Measurements from ENCODE around the gene POMT1.

The POMT1 gene

GRCh38 chr9:131475956-131476776 is 26.6 kb upstream of the POMT1 start:
- peak in 2 of 10 donors; percentile 29 to 90 for DNase-seq
- intact Hi-C loops (cut with DNase I): loop anchor here (5.0 to 10.0 kb wide), 2 partner anchors 101 to 124 kb away; no protein-coding TSS in a partner anchor

- DNase-seq: peak in 1 of 10 donors; percentile 87
- intact Hi-C loops (cut with DNase I): loop anchor here (5.0 to 10.0 kb wide), 2 partner anchors 102 to 125 kb away; no protein-coding TSS in a partner anchor
Observed at GRCh38 chr9:131476777-131477345, 25.9 kb upstream of the POMT1 start.

- peak in 1 of 10 donors; percentile 77 for DNase-seq
- intact Hi-C loops (cut with DNase I): loop anchor here (5.0 to 10.0 kb wide), 2 partner anchors 103 to 125 kb away; no protein-coding TSS in a partner anchor
Observed at GRCh38 chr9:131477367-131477766, 25.4 kb upstream of the POMT1 start.

GRCh38 chr9:131477816-131478419 is 24.8 kb upstream of the POMT1 start:
- intact Hi-C loops (cut with DNase I): loop anchor here (5.0 to 10.0 kb wide), 2 partner anchors 103 to 126 kb away; no protein-coding TSS in a partner anchor

GRCh38 chr9:131478421-131478868 is 24.3 kb upstream of the POMT1 start:
- peak in 3 of 10 donors; percentile 45 to 85 (median 49) for DNase-seq
- intact Hi-C loops (cut with DNase I): loop anchor here (5.0 to 10.0 kb wide), 2 partner anchors 104 to 126 kb away; no protein-coding TSS in a partner anchor

More at GRCh38 chr9:131477816-131478419, 24.8 kb upstream of the POMT1 start:
- peak in 1 of 10 donors; percentile 52 for DNase-seq

GRCh38 chr9:131478911-131479310 is 23.8 kb upstream of the POMT1 start:
- intact Hi-C loops (cut with DNase I): loop anchor here (5.0 to 10.0 kb wide), 2 partner anchors 104 to 127 kb away; no protein-coding TSS in a partner anchor
- DNase-seq: no peak

GRCh38 chr9:131480258-131480657 is 22.5 kb upstream of the POMT1 start:
- intact Hi-C loops (cut with DNase I): no loop called here
- DNase-seq: no peak

- peak in 2 of 10 donors; percentile 29 to 61 for DNase-seq
- intact Hi-C loops (cut with DNase I): no loop called here
Observed at GRCh38 chr9:131481441-131482342, 21.0 kb upstream of the POMT1 start.

GRCh38 chr9:131482343-131483006 is 20.2 kb upstream of the POMT1 start:
- DNase-seq: peak in 3 of 10 donors; percentile 52 to 64 (median 64)
- intact Hi-C loops (cut with DNase I): no loop called here

GRCh38 chr9:131483319-131484050 is 19.2 kb upstream of the POMT1 start:
- intact Hi-C loops (cut with DNase I): no loop called here

GRCh38 chr9:131484051-131484445 is 18.7 kb upstream of the POMT1 start:
- intact Hi-C loops (cut with DNase I): no loop called here
- peak in 1 of 10 donors; percentile 14 for DNase-seq

More at GRCh38 chr9:131483319-131484050, 19.2 kb upstream of the POMT1 start:
- peak in 3 of 10 donors; percentile 76 to 82 (median 77) for DNase-seq

GRCh38 chr9:131484560-131485185 is 18.0 kb upstream of the POMT1 start:
- intact Hi-C loops (cut with DNase I): no loop called here
- DNase-seq: peak in 3 of 10 donors; percentile 27 to 48 (median 39)

GRCh38 chr9:131485206-131485605 is 17.5 kb upstream of the POMT1 start:
- peak in 2 of 10 donors; percentile 41 to 50 for DNase-seq
- intact Hi-C loops (cut with DNase I): no loop called here

GRCh38 chr9:131485728-131486422 is 16.8 kb upstream of the POMT1 start:
- intact Hi-C loops (cut with DNase I): no loop called here
- DNase-seq: peak in 3 of 10 donors; percentile 64 to 78 (median 78)

GRCh38 chr9:131487001-131487400 is 15.7 kb upstream of the POMT1 start:
- peak in 3 of 10 donors; percentile 24 to 47 (median 45) for DNase-seq
- intact Hi-C loops (cut with DNase I): no loop called here

GRCh38 chr9:131487621-131488031 is 15.1 kb upstream of the POMT1 start:
- intact Hi-C loops (cut with DNase I): no loop called here
- DNase-seq: peak in 2 of 10 donors; percentile 56 to 76

GRCh38 chr9:131490514-131490913 is 12.2 kb upstream of the POMT1 start:
- DNase-seq: no peak
- intact Hi-C loops (cut with DNase I): no loop called here
